Omental fat pad (tissue), 4 donors: ENCODE measurements around the gene PIGR. TPM values are rescaled to one million over a fixed set of nuclear protein-coding genes. Genes with fewer than 3 reads are reported as not detected.

Source experiments
- ATAC-seq: fragments of 150-250 bp; one replicate; pipeline ENCODE4 v1.9.1; 2016; ENCODE audit warnings: mild to moderate bottlenecking, moderate library complexity; ENCODE audit not compliant: low FRiP score
- DNase-seq: peaks from one replicate; pipeline ENCODE4 v3.0.0-alpha.2; 2019; ENCODE audit warnings: low spot score
- CTCF ChIP-seq, 3 donors: fragments of 450-650 bp; IDR thresholded peaks; one replicate each; pipeline ENCODE4 v1.5.1; 2016 to 2017; ENCODE audit warnings: antibody characterized with exemption in 3 of 3, mild to moderate bottlenecking in 3 of 3, moderate library complexity in 2 of 3
- total RNA-seq, 4 donors: library from RNA; depleted of rRNA; stranded (reverse); fragments of >200 nt; gene quantifications; one replicate each; pipeline ENCODE4 v1.1.0, GENCODE V29; 2016

PIGR gene
- total RNA-seq, 4 donors from 2014 or later, result 0.24 to 0.44 TPM; not detected in 2

- DNase-seq (no peak), ATAC-seq (no peak)
- no peak for TF ChIP-seq CTCF (IDR thresholded peaks at IDR 0.05)
Measured at GRCh38 chr1:206953626-206954025, 7.4 kb upstream of the PIGR start.

- TF ChIP-seq CTCF (IDR thresholded peaks at IDR 0.05), result no peak
- no peak for DNase-seq
- no peak for ATAC-seq
Measured at GRCh38 chr1:206953126-206953525, 6.9 kb upstream of the PIGR start.

GRCh38 chr1:206952171-206952570, 5.9 kb upstream of the PIGR start:
- ATAC-seq, result no peak
- no peak for DNase-seq

GRCh38 chr1:206951318-206952100, 5.2 kb upstream of the PIGR start:
- TF ChIP-seq CTCF (IDR thresholded peaks at IDR 0.05), result no peak
- DNase-seq (no peak), ATAC-seq (no peak)

More at GRCh38 chr1:206952171-206952570, 5.9 kb upstream of the PIGR start:
- no peak for TF ChIP-seq CTCF (IDR thresholded peaks at IDR 0.05)

- no peak for TF ChIP-seq CTCF (IDR thresholded peaks at IDR 0.05)
Measured at GRCh38 chr1:206949641-206950040, 3.4 kb upstream of the PIGR start.

GRCh38 chr1:206949208-206949607, 2.9 kb upstream of the PIGR start:
- DNase-seq, result no peak
- ATAC-seq, result no peak
- no peak for TF ChIP-seq CTCF (IDR thresholded peaks at IDR 0.05)

More at GRCh38 chr1:206949641-206950040, 3.4 kb upstream of the PIGR start:
- DNase-seq, result no peak
- no peak for ATAC-seq

GRCh38 chr1:206947255-206947654, 989 bp upstream of the PIGR start:
- no peak for DNase-seq
- no peak for TF ChIP-seq CTCF (IDR thresholded peaks at IDR 0.05)
- no peak for ATAC-seq
